CD4-positive, alpha-beta T cell treated with Interleukin-17A for 1 hour (primary cell): ENCODE data around the gene MAPK11.
A peak's percentile ranks its signal among the peaks of the same experiment; 100 is the strongest.

ENCODE experiments used
- DNase-seq: peaks from one replicate; pipeline ENCODE4 v3.0.0-alpha.2; 2020

MAPK11 gene

GRCh38 chr22:50293441-50294318 lies 23.5 kb upstream of the MAPK11 start:
- no peak for DNase-seq

DNA sequence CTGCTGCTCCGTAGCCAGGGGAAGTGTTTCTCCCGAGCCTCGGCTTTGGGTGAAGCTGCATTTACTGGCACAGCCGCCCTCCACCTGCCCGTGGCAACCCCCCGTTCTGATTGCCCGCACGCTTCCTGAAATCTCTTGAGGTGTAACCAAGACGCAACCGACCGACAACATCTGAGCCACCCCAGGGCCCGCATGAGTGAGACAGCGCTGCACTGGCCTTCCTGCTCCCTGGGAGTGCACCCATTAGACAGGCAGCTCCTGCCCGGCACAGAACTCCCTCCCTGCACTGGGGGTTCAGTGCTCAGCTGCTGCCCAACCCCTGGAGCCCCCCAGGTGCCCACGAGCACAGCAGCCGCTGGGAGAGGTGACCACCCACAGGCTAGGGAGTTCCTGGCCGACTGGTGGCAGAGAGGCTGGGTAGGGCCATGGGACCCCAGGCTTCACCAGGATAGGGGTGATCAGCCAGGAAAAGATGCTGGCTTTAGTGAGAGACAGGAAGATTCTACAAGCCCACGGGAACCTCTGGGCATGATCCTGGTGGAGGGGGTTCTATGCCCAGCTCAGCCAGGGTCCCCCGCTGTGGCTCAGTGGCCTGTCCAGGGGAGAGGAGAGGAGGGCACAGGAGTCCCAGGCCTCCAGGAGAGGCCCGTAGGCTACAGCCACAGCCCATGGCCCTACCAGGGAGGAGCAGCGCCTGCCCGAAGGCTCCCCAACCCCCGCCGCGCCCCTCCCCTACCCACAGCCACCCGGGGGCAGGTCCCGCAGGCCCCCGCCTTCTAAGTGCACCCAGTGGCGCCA lies 22.7 kb upstream of the MAPK11 start:
- no peak for DNase-seq

DNA sequence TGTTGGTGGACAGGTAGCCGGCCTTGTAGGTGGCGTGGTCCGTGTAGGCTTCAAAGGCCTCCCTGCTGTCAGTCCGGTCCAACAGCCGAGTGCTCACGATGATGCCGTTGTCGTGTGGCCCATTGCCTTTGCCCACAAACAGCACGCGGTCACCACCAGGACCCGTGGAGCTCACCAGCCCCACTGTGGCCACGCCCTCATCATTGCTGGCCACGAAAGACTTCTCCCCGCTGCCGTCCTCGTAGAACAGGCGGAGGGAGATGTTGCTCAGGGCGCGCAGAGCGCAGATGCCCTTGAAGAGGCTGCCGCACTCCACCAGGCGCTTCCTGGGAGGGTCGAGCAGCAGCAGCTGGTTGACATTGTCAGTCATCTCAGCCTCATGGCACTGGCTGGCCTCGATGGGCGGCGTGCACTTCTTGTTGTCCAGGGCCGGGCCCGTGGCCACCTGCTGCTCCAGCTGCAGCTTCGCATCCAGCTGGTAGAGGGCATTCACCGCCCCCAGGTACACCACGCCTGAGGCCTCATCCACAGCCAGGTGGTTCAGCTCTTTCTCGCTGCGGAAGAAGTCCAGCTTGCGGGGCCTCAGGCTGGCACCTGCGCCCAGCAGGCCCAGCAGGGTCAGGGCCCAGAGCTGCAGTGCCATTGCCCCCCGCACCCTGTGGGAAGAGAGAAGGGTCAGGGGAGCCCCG lies 19.9 kb upstream of the MAPK11 start:
- DNase-seq = no peak

GRCh38 chr22:50289151-50289941 lies 19.2 kb upstream of the MAPK11 start:
- no peak for DNase-seq

- no peak for DNase-seq
Observed at GRCh38 chr22:50287731-50288130, 17.6 kb upstream of the MAPK11 start.

GRCh38 chr22:50286701-50287318 lies 16.6 kb upstream of the MAPK11 start:
- no peak for DNase-seq

GRCh38 chr22:50286275-50286674 lies 16.1 kb upstream of the MAPK11 start:
- DNase-seq = no peak

GRCh38 chr22:50285568-50286229 lies 15.5 kb upstream of the MAPK11 start:
- DNase-seq = no peak

GRCh38 chr22:50284479-50284878 lies 14.3 kb upstream of the MAPK11 start:
- no peak for DNase-seq

DNA sequence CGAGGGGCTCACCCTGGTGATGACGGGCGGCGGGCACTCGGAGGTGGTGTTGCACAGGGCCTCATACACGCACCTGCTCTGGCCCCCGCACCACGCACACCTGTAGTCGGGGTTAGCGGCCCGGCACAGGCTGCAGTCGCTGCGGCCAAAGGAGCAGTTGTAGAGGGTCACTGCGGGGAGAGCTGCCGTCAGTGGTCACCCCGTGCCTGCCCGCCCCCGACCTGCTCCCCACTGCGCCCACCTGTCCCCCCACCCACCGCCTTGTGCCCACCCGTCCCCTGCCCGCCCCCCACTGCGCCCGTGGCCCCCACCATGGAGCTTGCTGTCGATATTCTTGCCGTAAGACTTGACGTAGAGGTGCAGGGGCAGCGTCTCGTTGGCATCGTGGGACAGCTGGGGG lies 13.6 kb upstream of the MAPK11 start:
- DNase-seq = no peak

GRCh38 chr22:50282361-50283155 lies 12.4 kb upstream of the MAPK11 start:
- no peak for DNase-seq

DNA sequence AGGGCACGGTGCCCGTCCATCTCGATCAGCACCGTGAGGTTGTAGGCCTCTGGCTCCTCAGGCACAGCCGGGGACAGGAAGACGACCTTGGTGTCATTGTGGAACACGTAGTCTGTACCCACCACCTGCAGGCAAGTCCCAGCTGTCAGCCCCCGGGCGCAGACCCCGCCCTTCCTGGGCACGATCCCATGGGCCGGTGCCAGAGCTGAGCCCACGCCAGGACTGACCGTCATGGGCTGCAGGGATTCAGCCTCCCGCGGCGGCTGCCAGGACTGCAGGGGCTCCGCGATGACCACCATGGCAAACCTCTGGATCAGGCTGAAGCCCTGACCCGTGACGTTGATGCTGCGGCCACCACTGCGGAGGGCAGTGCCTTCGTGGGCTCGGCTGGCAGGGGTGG lies 11.8 kb upstream of the MAPK11 start:
- DNase-seq = no peak

- DNase-seq = no peak
Observed at GRCh38 chr22:50281384-50281760, 11.2 kb upstream of the MAPK11 start.

DNA sequence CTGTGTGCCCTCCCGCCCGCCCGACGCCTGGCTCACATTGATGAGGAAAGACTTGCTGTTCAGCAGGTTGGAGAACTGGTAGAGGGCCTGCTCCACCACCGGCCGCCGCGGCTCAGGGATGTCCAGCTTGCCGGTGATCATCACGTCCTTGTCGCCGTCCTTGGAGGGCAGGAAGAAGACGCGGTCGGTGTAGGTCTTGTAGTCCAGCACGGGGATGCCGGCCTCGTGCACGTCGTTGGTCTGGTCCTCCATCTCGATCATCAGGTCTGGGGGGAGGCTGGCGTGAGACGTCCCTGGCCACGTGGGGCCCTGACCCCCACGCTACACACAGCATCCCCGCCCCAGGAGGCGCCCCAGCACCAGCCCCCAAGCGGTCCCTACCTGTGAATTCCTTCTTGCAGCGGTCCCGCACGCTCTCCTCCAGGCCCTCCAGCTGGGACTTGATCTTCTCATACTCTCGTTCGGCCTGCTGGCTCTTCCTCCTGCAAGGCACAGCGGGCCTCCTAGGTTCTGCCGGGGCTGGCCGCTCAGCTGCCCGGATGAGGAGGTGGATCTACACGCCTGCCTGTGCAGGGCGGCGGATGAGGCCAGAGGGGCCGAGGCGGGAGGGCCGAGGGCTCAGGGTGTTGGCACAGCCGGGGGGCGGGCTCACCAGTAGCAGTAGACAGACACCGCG lies 10.7 kb upstream of the MAPK11 start:
- no peak for DNase-seq

DNA sequence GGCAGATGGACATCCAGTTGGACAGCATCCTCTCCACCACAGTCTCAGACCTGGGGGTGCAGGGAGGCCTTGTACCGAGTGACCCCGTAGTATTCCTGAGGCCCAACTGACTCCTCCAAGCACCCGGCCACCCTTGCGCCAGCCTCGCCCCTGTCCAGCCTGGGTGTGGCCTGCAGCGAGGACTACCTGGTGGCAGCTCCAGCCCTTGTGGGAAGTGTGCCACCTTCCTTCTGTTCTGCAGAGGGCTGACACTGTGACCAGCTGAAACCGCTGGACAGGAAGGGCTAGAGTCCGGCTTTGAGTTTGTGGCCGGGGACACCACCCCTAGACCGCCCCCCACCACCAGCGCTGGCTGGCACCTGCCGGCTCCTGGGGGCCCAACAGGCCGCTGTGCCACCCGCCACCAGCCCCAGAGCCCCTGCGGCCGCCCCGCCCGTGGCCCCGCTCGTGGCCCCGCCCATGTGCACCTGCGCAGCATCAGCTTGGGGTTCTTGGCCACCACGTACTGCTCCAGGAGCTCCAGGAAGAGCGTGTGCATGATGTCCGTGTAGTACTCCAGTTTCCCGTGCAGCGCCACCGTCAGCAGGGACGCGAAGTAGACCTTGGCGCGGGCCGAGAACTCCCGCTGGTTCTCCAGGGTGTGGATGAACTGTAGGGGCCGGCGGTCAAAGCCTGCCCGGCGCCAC lies 10.0 kb upstream of the MAPK11 start:
- DNase-seq = no peak

DNA sequence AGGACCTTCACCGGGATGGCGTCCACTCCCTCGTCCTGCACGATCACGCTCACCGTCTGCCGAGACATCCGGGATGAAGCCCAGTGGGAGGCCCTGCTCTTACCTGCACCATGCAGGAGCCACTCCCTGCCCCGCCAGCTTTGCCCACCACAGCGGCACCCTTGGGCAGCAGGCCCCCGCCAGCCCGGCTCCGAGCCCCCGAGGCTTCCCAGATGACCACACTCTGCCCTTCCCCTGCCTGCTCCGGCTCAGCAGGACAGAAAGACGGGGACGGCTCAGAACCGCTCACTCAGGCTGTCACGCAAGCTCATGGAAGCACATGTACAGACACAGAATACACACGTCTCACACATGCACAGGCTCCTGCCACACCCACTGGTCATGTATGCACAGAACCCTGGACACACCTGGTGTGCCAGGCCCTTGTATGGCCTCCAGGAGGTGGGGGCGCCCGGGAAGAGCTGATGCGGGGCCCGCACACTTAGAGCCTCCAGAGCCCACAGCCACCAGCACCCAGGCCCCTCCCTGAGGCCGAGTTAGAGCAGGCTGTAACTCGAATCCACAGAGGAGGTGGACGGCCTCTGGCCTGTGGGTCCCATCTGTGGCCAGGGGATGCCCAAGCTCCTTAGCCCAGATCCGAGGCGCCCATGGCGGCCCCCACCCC lies 8.9 kb upstream of the MAPK11 start:
- no peak for DNase-seq

DNA sequence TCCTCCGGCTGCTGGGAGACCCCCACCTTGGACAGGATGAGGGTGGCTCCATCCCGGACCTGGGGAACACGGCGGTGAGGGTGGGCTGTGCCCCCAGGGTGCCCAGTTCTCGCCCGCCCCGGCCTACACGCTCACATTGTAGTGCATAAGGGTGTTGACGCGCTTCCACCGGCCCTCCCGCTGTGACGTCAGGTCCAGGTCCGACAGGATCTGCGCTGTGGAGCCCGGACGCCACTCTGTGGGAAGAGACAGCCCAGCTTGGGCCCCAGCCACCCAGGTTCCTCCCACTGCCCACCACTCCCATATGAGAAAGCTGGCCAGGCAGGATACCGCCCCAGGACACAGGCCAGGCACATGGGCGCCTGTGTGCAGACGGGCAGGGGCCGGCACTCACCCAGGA lies 8.3 kb upstream of the MAPK11 start:
- no peak for DNase-seq

- no peak for DNase-seq
Observed at GRCh38 chr22:50277761-50278160, 7.6 kb upstream of the MAPK11 start.

DNA sequence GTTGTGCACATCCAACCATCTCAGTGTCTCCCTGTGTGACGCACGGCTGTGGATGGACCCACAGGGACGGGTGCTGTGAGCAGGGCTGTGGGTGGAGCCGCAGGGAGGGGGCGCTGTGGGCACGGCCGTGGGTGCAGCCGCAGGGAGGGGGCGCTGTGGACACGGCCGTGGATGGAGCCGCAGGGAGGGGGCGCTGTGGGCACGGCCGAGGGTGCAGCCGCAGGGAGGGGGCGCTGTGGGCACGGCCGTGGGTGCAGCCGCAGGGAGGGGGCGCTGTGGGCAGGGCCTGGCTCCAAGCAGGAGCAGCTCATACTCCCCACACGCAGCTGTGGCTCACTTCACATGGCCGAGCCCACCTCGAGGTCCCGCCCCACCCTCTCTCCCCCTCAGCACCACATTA lies 6.0 kb upstream of the MAPK11 start:
- peak; percentile 67 for DNase-seq
